GM19239 (cell line): ENCODE measurements around the gene TMEM86A.
"Not testable (repeated sequence)": the region's sequence is repeated elsewhere in the genome, so short reads cannot be mapped to it uniquely, and the experiment has no call there.

Experiments used
- DNase-seq: peaks from one replicate; pipeline ENCODE4 v3.0.0; 2011; ENCODE audit warnings: low spot score; ENCODE audit not compliant: insufficient read length
- FAIRE-seq: peaks from 2 replicates; lab custom pipeline; 2011; peaks lifted over from hg19 to GRCh38; lab: Jason Lieb, UNC

TMEM86A gene, protein sequence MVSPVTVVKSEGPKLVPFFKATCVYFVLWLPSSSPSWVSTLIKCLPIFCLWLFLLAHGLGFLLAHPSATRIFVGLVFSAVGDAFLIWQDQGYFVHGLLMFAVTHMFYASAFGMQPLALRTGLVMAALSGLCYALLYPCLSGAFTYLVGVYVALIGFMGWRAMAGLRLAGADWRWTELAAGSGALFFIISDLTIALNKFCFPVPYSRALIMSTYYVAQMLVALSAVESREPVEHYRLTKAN

DNA sequence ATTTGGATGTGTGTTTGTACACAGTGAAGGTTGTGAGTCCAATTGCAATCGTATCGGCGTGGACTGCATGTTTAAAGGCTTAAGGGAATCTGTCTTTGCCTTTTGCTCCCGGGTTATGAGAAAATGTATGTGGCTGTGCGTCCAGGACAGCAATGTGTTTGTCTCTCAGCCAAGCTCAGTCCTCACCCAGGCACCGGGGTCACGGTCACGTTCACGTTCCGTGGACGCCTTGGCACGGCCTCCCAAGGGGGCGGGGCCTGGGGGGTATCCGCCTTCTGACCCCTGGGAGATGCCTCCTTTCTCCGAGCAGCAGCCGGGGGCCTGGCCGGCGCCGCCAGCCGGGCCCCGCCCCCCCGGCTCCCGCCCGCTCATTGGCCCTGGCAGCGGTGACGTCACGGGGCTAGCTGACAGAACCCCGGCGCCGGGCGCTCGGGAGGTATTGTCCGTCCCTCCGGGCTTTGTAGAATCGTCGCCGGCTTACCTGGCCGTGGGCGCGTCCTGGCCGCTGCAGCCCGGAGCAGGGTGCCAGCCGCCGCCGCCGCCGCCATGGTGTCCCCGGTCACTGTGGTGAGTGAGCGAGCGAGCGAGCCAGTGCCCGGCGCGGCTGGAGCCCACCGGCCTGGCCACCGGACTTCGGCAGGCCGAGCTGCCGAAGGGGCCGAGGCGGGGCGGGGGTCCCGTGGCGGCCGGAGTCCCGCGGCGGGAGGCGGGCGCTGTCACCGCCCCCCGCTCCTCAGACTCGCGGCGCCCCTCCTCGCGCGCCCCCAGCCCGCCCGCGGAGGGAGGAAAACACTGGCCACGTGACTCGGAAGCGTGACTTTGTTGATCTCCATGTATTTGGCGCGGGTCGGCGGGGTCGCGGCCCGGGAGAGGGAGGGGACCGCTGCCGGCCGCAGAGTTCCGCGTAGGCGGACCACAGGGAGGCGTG is at the start of gene TMEM86A:
TSS of gene TMEM86A (plus strand) at position 439 of the 928 bp plus-strand sequence. CDS start at position 547, 108 bp downstream.
- DNase-seq (peak; percentile 90), FAIRE-seq (peak; percentile 52)

DNA sequence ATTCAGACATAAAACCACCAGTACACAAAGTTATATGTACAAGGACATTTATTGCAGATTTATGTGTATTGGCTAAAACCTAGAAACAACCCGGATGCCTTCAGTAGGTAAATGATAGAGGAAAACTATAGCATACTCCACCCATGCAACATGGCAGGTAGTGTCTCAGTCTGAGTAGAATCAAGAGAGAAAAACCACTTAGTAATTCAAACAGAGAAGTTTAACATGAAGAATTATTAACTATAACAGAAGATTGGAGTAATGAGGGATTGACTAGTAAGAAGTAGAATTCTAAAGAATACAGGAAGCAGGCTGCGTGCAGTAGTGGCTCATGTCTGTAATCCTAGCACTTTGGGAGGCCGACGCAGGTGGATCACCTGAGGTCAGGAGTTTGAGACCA is 48.2 kb upstream of the TMEM86A start:
- DNase-seq, result no peak
- FAIRE-seq, result no peak

DNA sequence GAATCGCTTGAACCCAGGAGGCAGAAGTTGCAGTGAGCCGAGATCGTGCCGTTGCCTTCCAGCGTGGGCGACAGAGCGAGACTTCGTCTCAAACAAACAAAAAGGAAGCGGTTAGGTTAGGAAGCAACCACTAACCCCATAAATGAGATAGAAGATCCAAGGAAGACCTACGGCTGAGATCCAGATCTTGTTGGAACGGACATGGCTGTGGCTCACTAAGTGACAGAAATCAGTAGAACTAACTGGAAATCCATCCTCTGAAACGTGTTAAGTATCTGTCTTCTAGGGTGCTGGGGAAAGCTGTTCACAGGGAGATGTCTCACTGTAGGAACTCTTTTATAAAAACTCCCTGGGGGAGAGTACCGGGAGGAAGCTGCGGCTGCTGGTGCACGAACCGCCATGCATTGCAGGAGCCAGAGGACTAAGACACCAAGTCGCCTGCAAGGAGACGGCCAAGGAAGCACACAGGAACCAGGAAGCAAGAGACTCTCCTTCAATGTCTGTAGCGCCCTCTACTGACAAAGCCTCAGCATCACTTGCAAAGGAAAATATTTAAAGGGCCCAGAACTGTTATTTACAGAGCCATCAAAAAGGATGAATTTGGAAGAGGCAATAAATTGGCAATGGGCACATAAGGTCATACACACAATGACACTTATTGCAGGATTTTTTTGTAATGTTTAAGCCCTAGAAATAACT is 47.6 kb upstream of the TMEM86A start:
- FAIRE-seq (no peak), DNase-seq (peak; percentile 43)

DNA sequence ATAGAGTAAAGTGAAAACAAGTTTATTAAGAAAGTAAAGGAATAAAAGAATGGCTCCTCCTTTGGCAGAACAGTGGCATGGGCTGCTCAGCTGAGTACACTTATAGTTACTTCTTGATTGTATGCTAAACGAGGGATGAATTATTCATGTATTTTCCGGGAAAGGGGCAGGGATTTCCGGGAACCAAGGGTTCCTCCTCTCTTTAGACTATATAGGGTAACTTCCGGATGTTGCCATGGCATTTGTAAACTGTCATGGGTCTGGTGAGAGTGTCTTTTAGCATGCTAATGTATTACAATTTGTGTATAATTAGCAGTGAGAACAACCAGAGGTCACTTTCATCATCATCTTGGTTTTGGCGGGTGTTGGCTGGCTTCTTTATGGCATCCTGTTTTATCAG is 40.9 kb upstream of the TMEM86A start:
- DNase-seq, result no peak
- no peak for FAIRE-seq

DNA sequence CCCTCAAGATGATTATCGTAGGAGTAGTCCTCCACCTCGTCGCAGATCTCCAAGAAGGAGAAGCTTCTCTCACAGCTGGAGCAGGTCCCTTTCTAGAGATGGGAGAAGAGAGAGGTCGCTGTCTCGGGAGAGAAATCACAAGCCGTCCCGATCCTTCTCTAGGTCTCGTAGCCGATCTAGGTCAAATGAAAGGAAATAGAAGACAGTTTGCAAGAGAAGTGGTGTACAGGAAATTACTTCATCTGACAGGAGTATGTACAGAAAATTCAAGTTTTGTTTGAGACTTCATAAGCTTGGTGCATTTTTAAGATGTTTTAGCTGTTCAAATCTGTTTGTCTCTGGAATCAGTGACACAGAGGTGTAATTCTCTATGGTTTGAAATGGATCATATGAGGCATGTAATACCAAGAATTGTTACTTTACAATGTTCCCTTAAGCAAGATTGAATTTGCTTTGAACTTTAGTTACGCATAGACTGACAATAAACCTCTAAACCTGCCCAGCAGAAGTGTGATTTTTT is 33.2 kb upstream of the TMEM86A start:
- DNase-seq, FAIRE-seq: not testable (repeated sequence)

DNA sequence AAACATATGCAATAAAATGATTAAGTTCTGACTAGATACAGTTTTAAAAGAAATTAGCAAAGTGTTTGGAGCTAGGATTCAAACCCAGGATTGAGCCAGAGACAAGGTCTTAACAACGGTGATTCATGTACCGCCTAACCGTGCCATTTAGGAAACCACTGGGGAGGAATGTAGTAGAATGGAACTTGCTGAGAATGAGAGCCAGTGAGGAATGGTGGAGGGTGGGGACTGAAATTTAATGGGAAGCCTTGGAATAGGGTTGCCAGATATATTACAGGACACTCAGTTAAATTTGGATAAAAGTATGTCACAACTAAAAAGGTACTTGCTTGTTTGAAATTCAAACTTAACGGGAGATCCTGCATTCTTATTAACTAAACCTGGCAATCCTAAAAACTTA is 30.4 kb upstream of the TMEM86A start:
- no peak for FAIRE-seq
- DNase-seq, result no peak

DNA sequence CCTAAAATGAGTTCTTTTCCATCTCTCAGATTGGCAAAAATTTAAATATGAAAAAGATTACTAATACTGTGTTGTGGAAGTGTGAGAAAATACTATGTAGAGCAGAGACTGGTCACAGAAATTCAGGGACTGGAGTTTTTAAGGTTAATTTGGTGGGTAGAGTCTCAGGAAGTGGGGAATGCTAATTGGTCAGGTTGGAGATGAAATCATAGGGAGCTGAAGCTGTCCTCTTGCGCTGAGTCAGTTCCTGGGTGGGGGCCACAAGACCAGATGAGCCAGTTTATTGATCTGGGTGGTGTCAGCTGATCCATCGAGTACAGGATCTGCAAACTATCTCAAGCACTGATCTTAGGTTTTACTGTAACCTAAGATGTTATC is 29.4 kb upstream of the TMEM86A start:
- no peak for DNase-seq
- FAIRE-seq, result no peak

DNA sequence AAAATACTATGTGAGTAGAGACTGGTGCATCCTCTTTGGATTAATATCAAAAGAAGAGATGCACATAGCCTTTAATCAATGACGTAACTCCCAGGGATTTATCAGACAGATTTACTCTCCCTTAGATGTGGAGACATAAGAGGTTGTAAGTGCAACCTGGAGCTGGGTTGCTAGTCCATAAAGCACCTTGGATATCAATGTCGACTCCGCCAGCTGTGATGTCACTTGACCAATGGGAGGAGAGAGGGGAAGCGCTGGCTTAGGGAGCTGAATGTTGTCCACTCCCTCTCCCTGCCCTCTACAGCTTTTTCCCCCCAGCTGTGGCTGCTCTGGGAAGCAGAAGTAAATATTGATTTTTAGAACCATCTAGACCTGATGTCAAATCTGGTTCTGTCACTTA is 28.9 kb upstream of the TMEM86A start:
- no peak for FAIRE-seq
- no peak for DNase-seq

DNA sequence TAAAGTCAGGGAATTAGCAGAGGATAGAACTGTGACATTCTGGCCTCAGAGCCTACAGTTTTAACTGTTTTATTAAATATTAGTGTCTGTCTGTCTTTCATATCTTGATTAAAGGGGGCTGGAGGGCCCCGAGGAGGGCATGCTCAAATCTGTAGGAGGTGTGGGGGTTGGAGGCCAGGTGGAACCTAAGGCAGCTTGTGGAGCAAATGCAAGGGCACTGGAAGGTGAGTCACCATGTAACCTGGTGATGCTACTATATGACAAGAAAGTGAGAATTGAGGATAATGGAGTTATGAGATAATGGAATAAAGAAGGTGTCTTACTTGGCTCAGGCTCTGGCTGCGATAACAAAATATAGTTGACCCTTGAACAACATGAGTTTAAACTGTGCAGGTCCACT is 27.3 kb upstream of the TMEM86A start:
- no peak for FAIRE-seq
- no peak for DNase-seq

DNA sequence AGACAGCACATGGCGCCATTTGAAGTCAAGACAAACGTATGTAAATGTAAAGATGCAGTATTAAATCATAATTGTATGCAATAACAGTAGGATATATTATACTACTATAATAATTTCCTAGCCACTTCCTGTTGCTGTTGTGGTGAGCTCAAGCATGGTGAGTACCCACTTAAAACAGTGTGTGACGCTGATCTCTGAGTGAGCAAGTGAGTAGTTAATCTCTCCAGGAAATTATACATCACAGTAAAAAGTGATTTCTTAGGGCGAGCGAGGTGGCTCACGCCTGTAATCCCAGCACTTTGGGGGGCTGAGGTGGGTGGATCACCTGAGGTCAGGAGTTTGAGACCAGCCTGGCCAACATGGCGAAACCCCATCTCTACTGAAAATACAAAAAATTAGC is 26.4 kb upstream of the TMEM86A start:
- not testable (repeated sequence) for DNase-seq, FAIRE-seq

DNA sequence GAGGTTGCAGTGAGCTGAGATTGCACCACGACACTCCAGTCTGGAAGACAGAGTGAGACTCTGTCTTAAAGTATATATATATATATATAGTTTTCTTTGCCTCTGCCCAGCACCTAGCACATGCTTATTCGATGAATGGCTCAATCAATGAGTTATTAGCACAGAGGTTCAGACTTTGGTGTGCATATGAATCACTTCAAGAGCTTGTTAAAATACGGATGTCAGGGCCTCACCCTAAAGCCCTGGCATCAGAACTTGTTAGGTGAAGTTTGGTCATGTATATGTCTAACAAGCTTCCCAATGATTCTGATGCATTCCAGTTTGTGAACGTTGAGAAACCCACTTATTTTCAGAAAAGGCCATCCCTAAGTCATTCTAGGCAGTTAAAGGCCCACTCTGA is 21.8 kb upstream of the TMEM86A start:
- DNase-seq (no peak), FAIRE-seq (no peak)

DNA sequence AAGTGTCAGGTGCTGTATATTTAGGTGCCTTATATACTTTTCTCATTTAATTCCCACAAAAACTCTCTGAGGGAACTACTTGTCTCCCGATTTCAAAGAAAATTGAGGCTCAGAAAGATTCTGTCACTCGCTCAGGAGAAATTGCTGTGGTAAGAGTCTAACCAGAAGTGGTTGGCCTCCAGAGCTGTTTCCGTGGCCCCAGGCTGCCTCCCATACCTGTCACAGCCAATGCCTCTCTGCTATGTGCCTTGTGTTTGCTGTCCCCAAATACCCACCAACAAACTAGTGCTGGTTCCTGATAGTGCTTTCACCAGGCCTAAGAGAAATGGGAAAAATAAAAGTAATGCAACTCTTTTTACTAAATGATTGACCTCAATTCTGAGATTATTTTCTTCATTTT is 21.0 kb upstream of the TMEM86A start:
- FAIRE-seq, result no peak
- no peak for DNase-seq

DNA sequence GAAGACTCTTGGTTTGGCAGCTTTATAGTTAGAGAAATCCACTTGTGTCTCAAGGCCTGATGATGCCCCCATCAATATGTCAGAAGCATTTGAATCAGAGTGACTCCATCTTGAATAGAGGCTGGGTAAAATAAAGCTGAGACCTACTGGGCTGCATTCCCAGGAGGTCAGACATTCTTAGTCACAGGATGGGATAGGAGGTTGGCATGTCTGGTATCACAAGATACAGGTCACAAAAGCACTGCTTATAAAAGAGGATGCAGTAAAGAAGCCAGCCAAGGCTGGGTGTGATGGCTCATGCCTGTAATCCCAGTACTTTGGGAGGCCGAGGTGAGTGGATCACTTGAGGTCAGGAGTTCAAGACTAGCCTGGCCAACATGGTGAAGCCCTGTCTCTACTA is 16.6 kb upstream of the TMEM86A start:
- DNase-seq, FAIRE-seq: not testable (repeated sequence)

DNA sequence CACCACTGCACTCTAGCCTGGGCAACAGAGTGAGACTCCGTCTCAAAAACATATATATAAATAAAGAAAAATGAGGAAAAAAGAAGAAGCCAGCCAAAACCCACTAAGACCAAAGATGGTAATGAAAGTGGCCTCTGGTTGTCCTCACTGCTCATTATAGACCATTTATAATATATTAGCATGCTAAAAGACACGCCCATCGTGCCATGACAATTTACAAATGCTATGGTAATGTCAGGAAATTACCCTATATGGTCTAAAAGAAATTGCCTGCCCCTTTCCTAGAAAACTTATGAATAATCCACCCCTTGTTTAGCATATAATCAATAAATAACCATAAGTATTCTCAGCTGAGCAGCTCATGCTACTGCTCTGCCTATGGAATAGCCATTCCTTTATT is 16.1 kb upstream of the TMEM86A start:
- DNase-seq (no peak), FAIRE-seq (no peak)

DNA sequence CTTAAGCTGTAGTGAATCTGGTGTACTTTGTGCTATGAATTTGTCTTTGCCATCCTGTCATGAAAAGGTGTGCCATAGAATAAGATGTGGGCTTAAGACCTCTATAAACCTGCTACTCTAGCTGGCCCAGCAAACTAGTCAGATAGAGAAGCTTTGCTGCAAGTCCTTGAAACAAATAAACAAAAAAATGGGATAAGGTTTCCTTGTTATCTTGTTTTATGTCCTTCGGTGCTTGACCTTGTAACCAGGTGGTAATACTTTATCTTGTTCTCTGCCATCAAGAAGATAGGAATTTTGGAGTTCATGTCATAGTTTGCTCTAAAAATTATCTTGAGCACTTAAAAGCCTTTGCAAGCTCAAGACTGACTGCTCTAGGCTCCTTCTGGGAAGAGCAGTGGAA is 14.3 kb upstream of the TMEM86A start:
- DNase-seq (no peak), FAIRE-seq (no peak)

DNA sequence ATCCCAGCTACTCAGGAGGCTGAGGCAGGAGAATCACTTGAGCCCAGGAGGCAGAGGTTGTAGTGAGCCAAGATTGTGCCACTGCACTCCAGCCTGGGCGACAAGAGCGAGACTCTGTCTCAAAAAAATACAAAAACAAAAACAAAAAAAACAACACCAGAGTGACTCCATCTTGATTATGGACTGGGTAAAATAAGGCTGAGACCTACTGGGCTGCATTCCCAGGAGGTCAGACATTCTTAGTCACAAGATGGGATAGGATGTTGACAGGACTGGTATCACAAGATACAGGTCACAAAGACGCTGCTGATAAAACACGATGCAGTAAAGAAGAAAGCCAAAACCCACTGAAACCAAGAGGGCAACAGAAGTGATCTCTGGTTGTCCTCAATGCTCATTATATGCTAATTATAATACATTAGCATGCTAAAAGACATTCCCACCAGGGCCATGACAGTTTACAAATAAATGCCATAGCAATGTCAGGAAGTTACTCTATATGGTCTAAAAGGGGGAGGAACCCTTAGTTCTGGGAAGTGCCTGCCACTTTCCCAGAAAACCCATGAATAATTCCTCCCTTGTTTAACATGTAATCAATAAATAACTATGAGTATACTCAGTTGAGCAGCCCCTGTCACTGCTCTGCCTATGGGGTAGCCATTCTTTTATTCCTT is 7.0 kb upstream of the TMEM86A start:
- DNase-seq, result not testable (repeated sequence)

DNA sequence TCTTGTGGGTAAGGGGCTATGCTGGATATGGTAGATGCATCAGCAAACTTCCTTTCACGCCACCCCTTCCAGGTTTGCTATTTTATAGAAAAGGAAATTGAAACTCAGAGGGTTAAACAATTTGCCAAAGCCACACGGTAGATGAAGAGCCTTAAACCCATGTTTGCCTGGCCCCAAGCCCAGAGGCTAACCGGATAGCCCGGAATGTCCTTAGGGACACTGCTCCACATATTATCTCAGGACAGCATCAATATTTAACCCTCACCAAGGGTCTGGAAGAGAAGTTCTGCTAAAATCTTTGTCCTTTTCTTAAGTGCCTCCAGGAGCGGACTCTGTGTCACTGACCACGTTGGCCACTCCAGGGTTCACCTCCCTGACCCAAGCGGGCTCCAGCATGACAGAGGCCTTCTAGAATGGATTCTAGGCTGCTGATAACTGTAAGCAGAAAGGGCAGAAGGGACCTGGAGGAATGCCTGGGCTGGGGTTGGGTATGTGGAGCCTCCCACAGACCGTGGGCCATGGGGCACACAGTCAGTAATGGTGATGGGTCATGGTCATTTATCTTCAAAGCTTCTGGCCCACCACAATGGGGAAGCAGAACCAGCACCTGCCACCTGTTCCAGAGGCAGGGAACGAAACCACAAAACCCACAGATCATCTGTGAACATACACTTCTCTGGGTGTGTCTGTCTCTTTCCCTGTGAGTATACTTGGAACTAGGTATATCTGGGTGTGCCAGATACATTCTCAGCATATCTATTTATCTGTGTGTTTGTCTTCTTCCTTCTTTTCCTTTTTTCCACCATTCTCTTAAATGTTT is 5.4 kb upstream of the TMEM86A start:
- DNase-seq (no peak), FAIRE-seq (no peak)

More for the DNA sequence above, 7.0 kb upstream of the TMEM86A start:
- not testable (repeated sequence) for FAIRE-seq

DNA sequence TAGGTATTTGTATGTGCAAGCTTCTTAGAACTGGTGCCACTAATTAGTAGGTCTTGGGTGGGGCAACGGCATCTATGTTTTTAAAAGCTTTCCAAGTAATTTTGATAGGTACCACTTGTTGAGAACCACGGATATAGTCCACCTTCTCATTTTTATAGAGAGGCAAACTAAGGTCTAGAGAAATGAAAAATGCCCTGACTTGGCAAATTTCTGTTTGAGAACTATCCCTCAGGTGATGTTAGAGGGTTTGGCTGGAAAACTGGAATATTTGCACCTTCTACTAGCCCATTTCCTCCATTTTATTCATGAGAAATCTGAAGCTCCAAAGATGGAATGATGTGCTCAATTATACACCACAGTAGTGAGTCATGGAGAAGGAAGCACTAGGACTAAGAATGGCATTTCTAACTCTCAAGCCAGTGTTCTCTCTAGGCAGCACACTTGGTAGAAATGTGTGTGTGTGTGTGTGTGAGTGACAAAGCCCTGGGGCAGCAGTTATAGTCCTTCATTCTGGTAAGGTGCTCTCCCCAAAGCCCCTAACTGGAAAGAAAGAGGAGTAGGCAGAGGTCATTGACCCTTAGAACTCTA is 1.8 kb upstream of the TMEM86A start:
- FAIRE-seq (no peak), DNase-seq (no peak)

DNA sequence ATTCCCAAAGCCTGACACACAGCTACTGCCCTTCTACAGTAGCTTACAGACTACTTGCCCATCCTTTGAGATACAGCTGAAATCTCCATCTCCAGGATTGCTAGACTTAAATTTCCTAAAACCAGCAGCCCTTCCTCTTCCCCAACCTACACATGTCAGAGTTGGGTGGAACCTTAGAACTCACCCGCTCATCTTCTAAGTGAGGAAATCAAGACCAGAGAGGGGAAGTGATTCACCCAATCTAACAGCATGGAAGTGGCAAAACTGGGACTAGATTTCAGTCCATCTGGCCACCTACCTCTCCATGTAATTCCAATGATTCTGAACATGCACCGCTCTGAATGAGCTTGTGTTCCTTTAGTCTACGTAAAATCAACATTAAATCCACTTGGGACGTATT is 1.0 kb upstream of the TMEM86A start:
- DNase-seq (no peak), FAIRE-seq (no peak)
